NK-92 (cell line): ENCODE results near the gene CHCHD6.

Experiments
- DNase-seq: peaks from one replicate; lab custom pipeline; 2025; ENCODE audit not compliant: unreplicated experiment; lab: John Stamatoyannopoulos, UW

Gene CHCHD6

DNA sequence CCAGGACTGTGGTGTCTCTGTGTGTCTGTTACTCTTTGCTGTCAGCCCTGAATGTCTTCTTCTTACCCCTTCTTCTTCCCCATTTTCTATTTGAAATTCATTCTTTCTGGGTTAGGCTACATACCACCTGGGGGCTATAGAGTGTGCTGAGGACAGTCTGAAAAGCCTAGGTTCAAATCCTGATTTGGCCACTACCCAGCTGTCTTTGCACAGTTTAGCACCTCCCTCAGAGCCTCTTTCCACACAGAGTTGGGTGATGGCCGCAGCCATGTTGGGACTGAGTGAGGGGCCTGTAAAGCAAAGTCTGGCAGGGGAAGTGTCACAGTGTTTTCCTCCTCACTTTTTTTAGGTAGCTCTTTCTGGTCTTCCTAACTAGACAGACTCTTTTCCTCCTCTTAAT is 113.7 kb downstream of the CHCHD6 start:
- no peak for DNase-seq

DNA sequence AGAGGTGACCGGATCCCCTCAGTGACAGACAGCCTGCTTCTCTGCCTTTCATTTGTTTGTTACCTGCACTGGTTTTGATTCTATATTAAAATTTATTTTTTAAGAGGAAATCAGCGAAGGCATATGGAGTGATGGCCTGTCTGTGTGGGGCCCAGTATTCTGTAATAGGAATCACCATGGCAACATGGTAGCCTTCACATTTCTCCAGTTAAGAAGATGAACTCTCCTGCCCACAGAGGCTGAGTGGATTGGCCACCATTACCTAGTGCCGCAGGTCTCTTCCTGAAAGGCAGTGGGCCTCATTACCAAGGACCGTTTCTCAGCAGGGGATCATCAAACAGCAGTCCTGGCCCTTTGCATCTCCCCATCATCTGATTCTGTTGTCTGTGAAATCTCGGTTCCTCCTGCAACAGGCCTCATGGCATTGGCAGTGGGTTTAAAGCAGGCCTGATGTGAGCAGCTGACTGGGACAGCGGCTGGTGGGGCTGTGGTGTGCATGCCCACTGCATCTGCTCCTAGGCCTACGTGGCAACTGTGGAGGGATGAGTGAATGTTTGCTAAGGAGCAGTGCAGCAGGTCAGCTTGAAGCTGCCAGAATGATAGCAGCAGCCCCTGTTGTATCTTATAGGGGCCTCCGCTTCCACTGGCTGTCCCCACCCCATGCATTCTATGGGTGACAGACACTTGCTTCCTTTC is 114.5 kb downstream of the CHCHD6 start:
- no peak for DNase-seq

DNA sequence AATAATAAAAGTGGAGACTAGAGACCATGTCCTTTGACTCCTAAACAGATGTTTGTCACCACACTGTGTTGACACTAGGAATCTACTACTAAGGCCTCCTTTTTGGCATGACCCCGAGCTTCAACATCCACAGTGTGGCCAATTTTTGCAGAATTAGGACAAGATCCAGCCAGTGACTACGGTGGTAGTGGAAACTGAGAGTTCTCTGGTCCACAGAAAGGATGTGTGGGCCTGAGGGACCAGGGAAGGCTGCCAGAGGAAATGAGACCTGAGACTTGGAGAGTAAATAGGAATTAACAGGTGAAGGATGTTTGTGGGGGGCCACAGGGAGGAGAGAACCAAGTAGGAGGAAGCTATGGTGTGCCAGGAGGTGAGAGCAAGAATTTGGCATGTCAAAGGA is 122.7 kb downstream of the CHCHD6 start:
- no peak for DNase-seq

DNA sequence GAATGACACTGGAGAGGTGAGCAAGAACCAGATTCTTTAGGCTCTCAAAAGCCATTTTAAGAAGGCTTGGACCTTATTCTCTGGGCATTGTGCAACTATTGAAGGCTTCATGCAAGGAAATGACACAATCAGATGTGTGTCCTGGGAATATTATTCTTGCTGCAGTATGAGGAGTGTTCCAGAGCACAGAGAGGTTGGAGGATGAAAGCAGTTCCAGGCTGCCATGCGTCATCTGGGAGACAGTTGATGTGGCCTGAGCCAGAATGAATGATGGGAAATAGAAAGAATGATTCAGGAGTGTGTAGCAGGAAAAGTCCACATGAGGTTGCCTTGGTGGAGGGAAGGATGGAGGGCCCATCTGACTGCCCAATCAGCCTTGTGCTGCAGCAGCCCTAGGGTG is 123.1 kb downstream of the CHCHD6 start:
- DNase-seq, result no peak

DNA sequence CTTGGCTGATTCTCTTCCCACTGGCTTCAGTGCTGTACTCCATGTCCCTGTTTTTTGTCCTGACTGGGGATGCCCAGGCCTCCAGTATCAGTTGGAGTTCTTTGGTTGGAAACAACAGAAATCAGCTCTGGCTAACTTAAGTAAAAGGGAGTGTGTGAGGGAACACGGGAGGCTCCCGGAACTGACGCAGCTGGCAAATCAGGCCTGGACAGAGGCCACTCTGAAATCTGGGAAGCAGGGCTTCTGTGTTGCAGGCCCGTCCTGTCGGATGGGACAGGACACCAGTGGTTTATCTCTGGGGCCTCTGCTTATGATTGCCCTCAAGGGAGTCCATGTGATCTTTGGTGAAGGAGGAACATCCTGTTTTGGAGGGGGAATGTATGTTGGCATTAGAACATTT is 124.3 kb downstream of the CHCHD6 start:
- no peak for DNase-seq

DNA sequence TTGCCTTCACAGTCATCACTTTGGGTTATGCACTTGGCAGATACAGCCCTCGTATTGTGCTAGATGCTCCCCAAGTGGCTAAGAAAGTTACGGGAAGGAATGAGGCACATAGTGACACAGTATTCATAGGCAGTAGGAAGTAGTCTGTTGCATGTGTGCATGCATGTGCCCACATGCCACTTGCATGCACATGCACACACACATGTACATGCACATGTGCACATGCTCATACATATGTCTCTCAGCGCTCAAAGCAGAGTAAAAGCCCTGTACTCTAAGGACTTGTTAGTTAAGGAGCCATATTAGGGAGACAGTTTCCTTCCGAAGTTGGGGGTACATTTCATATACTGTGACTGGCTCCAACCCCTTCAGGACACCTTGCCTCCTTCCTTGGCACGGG is 128.9 kb downstream of the CHCHD6 start:
- DNase-seq, result no peak

DNA sequence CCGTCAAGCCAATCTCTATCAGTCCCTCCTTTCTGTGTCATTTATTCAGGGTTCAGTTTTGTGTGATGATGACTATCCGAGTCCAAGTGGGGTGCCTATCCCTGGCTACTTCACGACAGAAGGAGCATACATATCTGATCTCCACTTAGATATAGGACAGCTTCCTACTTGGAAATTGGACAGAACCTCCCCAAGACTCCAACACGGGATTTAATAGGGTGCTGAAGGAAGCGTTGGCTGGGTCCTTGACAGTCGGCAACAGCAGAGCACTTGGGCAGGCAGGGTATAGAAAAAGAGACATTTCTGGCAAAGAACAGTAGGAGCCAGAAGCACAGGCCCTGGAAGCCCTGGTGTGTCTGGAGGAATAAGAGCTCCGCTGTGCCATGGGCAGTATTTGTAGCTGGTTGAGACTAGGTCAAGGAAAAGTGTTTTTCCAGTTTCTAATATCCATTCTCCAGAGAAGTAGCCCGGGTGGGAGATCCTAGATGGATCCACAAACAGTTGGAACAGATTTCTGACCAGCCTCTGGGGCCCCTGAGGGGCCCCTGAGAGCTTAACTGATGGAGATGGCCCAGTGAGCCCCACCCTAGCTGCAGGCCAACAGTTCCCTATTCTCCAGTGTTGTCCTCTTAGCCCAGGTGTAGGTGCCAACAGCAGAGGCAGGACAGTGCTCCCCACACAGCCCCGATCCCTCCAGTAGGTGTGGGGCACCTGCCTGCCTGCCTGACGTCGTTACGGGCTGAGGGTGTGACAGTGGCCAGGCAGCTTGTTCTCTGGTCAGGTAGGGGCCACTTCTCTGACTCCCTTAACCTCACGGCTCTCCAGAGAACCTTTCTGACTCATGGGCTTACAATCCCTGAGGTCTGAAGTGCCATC is 130.8 kb downstream of the CHCHD6 start:
- DNase-seq, result no peak

DNA sequence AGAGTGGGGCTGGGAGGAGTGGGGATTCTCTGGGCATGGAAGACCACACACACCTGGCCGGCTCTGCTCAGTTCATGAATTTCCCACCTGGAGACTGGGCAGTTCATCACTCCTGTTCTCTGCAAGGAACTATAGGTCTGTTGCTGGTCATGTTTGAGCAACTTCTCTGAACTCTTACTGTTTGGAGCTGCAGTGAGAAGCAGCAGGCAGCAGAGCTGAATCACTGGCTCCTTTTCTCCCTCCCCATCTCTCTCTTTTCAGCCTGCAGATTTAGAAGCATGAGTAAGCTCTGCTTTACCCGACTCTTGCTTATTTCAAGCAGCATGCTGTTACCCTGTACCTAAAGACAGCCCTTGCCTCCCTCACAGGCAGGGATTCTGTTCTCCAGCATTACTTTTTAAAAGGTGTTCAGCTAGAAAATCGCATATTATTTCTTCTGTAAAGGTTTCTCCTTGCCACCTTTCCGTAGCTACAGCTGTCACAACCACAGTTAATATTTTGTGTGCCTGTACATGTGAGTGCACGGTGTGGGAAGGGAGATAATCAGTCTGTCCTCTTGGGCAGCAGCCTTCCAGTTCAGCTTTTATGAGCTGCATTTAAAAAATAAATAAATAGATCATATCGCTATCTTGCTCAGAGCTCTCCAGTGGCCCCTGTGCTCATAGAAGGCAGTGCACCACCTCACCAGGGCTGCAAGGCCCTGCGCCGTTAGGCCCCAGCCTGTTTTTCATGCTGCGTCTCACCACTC is 131.6 kb downstream of the CHCHD6 start:
- DNase-seq, result no peak

DNA sequence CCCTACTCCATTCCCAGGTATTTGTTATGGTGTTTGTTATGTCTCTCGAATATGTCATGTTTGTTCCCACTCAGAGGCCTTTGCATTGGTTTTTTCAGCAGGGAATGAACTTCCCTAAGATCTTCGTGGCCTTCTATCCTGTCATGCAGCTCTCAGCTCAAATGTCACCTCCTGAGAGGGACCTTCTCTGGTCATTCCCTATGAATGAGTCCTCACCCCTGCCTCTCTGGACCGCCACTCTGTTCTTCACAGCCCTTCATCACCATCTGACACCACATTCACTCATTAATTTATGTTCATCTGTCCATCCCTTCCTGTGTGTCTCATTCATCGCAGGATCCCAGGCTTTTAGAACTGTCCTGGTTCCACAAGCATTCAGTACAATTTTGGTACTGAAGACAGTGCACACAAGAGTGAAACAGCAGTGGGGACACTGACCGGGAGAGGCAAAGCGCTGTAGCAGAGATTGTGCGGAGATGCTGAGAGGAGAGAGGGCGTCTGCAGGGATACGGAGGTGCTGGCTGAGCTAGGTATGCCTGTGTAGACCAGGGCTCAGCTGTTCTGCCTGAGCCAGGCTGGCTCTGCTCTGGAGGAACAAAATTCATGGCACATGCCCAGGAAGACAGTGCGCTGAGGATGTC is 132.3 kb downstream of the CHCHD6 start:
- DNase-seq, result no peak

DNA sequence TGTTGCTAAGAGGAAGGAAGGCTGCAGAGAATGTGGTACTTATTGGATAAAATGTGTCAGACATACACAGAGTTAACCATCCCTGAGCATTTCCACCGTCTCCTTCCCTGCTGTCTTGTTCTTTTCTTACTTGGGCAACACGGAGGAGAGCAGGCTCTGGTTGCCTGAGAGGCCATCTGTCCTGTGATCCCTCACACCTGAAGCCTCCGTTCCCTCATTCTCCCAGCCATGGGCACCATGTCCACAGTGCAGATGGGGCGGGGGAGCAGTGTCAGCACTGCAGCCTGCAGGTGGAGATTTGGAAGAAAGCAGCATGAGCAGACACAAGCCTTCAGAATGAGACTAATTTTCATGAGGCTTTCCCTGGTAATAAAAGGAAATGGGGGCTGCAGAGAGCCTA is 133.7 kb downstream of the CHCHD6 start:
- no peak for DNase-seq

DNA sequence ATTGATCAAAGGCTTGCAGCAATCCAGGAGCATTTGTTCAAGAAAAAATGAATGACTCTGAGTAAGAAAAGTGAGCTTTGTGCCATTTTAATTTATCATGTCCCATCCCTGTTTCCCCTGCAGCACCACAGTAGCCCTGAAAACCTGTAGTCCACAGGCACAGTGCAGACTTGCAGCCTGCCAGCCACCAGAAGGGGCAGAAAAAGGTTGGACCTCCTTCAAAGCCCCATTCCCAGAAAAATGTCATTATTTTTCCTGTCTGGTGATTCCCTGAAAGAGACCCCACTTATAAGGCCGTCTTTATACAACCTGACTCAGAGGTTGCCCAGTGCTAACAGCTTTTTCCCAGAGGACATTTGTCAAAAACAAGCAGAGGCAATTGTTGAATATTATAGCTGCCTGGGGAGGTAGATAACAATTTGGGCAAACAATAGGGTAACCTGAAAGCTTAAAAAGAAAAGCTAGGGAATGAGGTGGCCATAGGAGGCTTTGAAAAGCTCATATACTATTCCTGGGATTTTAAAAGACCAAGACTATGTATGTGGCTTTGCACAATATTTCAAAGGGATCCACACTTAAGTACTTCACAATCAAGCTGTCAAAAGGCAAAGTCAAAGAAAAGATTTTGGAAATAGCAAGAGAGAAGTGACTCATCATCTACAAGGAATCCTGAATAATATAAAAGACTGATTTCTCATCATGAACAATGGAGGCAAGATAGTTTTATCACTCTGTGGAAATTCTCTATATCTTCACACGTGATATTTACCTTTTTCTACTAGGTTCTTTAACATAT is 142.1 kb downstream of the CHCHD6 start:
- no peak for DNase-seq

DNA sequence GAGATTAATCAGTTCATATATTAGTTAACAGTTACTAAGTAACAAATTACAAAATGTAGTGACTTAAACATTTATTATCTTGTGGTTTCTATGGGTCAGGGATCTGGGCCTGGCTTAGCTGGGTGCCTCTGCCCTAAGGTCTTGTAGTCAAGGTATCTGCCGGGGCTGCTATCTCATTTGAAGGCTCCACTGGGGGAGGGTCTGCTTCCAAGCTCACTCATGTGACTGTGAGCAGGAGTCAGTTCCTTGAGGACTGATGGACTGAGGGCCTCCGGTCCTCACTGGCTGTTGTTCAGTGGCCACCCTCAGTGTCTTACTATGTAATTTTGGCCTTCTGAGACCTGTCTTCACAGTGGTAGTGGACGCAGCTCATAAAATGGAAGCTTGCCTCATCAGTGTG is 143.0 kb downstream of the CHCHD6 start:
- no peak for DNase-seq

DNA sequence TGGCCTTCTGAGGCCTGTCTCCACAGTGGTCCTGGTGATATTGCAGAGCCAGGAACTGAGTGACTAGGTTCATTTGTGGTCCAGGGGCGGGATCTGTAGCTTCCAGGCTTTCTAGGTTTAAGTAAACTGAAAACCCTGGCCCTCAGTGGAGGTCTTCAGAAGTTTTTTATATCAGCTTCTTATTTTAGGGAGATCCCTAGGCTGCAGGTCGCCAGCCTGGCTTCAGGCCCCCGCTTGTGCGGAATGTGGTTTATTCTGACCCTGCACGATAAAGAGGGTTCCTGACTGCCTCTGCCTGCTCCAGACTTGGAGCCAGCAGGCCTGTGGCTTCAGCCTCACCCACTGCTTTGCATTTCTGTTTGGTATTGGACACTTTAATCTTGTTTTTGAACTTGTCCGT is 145.0 kb downstream of the CHCHD6 start:
- no peak for DNase-seq

DNA sequence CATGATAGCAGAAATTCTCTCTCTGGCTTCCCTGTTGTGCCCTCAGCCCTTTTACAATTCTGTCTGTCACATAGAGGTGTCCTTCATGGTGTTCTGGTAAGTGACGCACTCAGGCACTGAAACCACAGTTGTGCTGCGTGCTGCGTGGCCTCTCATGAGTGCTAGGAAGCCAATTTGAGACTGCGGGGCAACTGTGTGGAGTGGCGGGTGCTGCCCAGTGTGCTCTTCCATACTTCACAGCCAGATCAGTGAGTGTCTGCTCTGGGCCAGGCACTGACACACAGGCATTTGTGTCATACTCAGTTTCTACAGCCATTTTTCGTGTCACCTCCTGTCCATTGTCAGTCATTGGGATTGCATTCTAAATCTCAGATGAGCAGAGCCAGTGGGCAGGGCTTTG is 145.7 kb downstream of the CHCHD6 start:
- no peak for DNase-seq

DNA sequence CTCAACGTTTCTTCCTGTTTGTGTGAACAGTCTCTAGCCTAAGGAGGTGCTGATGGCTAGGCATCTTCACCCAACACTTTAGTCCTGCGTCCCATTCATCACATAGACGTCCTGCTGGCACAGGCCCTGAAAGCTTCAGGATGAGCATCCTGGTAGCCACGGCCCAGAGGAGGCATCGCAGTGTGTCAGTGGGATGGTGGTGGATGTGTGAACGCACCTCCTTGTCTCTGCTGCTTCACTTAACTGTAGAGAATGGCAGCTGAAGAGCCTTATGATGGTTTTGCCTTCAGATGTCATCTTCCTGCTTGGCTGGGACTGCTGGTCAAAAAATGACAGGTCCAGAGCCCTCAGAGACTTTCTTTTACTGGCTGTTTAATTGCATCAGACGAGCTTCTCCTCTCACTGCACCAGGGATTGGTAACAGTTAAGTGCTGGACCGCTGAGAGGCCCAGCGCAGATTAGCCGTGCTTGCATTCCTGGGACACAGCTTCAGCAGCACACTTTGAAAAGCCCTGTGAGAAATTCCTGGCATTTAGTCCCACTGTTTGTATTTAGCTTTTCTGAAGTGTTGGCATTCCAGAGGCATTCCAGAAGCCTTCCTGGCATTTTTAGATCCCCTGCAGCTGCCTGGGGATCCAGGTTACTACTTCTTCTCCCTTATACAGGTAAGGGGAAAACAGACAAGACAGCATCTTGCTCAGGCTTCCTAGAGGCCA is 146.5 kb downstream of the CHCHD6 start:
- DNase-seq, result no peak

DNA sequence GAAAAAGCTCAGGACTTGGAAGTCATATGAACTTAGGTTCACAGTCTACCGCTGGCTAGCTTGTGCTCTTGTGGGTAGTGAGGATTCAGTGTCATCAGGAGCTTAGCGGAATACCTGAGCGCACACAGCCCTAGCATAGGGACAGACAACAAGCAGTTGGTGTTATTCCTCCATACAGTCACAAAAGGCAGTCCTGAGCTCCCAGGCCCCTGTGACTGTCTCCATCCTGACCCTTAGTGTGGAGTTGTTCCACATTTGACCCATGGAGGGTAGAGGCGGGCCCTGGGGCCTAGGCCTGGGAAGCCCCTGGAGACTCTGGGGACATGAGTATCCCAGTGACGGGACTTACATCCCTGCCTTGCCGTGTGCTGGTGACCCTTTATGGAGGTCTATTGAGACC is 147.3 kb downstream of the CHCHD6 start:
- DNase-seq, result no peak

DNA sequence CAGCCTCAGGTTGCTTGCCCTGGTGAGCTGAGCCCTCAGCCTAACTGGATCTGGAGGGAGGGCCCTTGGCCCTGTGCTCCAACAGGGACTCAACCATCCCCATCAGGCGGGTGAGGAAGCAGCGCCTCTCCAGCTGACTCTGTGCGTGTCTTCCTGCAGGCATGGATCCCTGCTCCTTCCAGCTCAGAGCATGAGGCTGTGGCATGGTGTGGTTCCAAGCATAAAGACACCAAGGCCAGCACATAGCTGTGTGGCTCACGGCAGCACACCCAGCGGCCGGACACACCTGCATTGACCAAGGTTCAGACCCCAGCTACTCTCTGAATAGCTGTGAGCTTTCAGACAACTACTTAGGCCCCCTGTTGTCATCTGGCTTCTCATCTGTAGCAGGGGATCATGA is 147.9 kb downstream of the CHCHD6 start:
- DNase-seq, result no peak

DNA sequence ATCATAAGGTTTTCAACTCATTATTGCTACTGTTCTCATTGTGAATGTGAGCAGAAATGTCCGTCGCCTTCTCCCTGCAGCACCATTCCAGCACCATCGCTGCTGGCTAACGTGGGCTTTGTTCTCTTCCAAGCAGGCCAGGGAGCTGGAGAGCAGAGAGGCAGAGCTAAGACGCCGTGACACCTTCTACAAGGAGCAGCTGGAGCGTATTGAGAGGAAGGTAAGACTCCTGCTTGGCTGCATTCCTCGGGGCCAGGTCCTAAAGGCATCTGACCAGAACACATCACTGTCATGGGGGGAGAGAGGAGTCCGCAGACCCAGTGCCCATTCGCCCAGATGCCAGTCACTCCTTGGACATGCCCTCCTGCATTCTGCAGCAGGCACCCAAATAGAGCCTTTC is 148.5 kb downstream of the CHCHD6 start:
- no peak for DNase-seq

DNA sequence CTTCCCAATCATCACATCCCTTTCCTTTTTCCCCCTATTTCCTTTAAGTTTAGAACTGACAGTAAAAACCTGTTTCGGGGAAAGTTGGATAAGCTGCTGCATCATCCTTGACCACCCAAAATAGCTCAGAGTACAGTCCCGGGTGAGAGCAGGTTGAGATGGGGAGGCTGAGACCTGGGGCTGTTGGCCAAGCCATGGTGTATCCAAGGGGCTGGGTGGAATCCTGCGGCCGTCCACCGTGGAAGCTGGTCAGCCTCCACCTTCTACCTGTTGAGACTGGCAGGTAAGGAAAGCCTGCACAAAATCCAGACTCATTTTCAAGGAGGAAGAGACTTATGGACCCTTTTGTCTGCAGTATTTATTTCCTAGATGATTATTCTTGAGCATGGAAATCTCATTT is 150.6 kb downstream of the CHCHD6 start:
- DNase-seq, result no peak

DNA sequence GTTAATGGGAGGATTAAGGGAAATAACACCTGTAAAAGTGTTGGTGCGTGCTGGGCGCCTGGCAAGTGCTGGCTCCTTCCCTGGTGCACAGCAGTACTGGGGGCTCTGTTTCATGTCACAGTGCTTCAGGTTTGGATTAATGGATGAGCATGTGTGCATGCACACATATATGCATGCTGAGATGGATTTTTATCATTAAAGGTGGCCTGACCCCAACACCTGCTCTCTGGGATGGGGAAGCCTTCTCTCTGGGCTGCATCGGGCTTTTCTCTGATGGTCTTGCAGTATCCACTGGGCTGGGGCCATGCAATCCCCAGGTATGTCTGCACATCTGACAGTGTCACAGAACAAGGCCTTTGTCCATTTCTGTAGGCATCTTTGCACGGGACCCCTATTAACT is 151.3 kb downstream of the CHCHD6 start:
- no peak for DNase-seq
